ENCODE measurements around the gene LRRC8C.
"Not testable (repeated sequence)": the region's sequence is repeated elsewhere in the genome, so short reads cannot be mapped to it uniquely, and the experiment has no call there.

The LRRC8C gene

DNA sequence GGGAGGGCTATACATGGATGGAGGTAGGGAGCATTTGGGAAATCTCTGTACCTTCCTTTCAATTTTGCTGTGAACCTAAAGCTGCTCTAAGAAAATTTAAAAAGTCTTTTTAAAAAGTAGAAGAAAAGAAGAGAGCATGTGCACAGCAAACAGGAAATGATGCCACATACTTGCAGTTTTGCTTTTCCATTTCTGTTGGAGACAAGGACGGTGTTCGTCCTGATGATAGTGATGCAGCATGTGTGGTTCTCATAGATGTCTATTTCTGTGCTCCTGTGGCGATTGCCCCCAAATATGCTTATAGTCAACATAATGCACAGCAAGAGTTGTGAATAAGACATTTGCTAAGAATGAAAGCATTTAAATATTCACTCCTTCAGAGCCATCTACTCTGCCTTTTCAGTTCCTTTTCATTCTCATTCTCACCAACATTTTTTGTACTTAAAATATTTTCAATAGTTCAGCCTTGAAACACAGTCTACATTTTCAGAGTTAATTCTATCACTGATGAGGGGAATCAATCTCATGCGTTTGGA is 66.6 kb downstream of the LRRC8C start:
- Histone ChIP-seq H3K27ac (ENCODE audit: low read depth, low read length) (no peak overlapping the region), H3K36me3 (ENCODE audit: insufficient read depth, low read length) (no peaks in the 10 kb centered on the region), H3K27me3 (ENCODE audit: control insufficient read depth in 1 of 2, insufficient read depth in 2 of 2, low read length in 2 of 2) (no peaks in the 10 kb centered on the region), H3K9ac (ENCODE audit: low read length) (no peak overlapping the region), H3K4me3 (ENCODE audit: low read depth in 1 of 2, low read length in 2 of 2) (no peak overlapping the region), H3K9me3 (ENCODE audit: low read length) (no peaks in the 10 kb centered on the region), H3K4me1 (ENCODE audit: insufficient read depth, low read length) (peaks cover 16% of the 10 kb centered on the region)

DNA sequence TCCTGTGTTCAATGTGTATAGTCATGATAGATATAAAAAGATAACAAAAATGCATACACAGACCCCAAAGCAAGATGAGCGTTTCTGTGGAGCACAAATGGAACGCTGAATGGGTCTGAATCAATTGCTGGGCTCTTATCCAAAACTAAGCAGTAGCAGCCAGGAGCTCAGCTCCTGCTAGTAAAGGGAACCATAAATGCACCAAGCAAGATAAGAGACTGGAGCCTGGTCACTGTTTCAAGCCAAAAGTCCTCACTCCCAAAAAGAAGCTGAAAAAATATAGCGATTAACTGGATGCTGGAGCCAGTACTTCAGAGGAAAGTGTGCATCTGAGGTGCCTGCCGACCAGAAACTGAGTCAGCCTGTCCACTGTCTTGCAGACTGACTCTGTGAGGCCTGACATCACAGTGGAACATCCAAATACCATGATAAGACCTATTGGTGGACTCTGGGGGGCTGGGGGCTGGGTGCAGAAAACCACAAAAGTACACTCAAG is 68.9 kb downstream of the LRRC8C start:
- H3K36me3 ChIP-seq (ENCODE audit: insufficient read depth, low read length) = no peaks in the 10 kb centered on the region
- no peaks in the 10 kb centered on the region for H3K9me3 ChIP-seq (ENCODE audit: low read length)
- H3K4me1 ChIP-seq (ENCODE audit: insufficient read depth, low read length) = peaks cover 16% of the 10 kb centered on the region
- H3K27ac ChIP-seq (ENCODE audit: low read depth, low read length) = no peak overlapping the region
- H3K9ac ChIP-seq (ENCODE audit: low read length) = no peak overlapping the region
- no peaks in the 10 kb centered on the region for H3K27me3 ChIP-seq (ENCODE audit: control insufficient read depth in 1 of 2, insufficient read depth in 2 of 2, low read length in 2 of 2)
- no peak overlapping the region for H3K4me3 ChIP-seq (ENCODE audit: low read depth in 1 of 2, low read length in 2 of 2)

DNA sequence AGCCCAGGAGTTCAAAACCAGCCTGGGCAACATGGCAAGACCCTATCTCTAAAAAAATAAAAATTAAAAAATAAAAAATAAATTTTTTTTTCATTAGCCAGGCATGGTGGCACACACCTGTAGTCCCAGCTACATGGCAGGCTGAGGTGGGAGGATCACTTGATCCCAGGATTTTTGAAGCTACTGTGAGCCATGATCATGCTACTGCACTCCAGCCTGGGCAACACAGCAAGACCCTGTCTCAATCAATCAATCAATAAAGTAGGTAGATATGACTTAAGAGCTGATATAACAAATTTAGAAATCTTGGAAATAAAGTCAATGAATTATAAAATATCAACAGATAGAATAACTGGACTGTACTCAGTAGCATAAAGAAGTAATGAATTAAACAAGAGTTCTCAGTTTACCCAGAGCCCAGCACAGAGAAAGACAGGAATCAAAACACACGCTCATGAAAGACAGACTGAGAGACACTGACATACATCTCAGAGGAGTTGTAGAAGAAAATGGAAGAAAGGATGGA is 69.7 kb downstream of the LRRC8C start:
- no peaks in the 10 kb centered on the region for H3K36me3 ChIP-seq (ENCODE audit: insufficient read depth, low read length)
- H3K4me1 ChIP-seq (ENCODE audit: insufficient read depth, low read length) = peaks cover 12% of the 10 kb centered on the region
- no peak overlapping the region for H3K27ac ChIP-seq (ENCODE audit: low read depth, low read length)
- no peak overlapping the region for H3K4me3 ChIP-seq (ENCODE audit: low read depth in 1 of 2, low read length in 2 of 2)
- H3K9me3 ChIP-seq (ENCODE audit: low read length) = no peaks in the 10 kb centered on the region
- H3K9ac ChIP-seq (ENCODE audit: low read length) = no peak overlapping the region
- H3K27me3 ChIP-seq (ENCODE audit: control insufficient read depth in 1 of 2, insufficient read depth in 2 of 2, low read length in 2 of 2) = no peaks in the 10 kb centered on the region

DNA sequence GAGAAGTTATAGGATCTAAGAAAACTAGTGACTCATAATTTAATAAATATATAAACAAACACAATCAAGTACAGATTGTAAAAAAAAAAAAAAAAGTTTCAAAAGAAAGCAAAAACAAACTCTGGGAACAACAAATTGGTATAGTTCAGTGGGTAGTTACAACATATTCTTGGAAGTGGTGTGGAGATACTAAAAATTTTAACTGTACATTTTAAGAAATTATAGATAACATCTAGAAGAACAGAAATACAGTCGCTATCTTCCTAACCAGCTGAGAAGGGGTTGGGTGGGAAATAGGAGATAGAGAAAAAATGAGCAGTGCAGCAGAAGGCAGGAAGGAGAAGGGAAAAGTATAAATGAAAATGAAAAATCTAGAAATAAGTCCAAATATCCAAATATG is 70.5 kb downstream of the LRRC8C start:
- Histone ChIP-seq H3K4me3 (ENCODE audit: low read depth in 1 of 2, low read length in 2 of 2) (no peak overlapping the region), H3K27me3 (ENCODE audit: control insufficient read depth in 1 of 2, insufficient read depth in 2 of 2, low read length in 2 of 2) (no peaks in the 10 kb centered on the region), H3K9ac (ENCODE audit: low read length) (no peak overlapping the region), H3K36me3 (ENCODE audit: insufficient read depth, low read length) (no peaks in the 10 kb centered on the region), H3K27ac (ENCODE audit: low read depth, low read length) (no peak overlapping the region), H3K4me1 (ENCODE audit: insufficient read depth, low read length) (peaks cover 4% of the 10 kb centered on the region), H3K9me3 (ENCODE audit: low read length) (no peaks in the 10 kb centered on the region)

DNA sequence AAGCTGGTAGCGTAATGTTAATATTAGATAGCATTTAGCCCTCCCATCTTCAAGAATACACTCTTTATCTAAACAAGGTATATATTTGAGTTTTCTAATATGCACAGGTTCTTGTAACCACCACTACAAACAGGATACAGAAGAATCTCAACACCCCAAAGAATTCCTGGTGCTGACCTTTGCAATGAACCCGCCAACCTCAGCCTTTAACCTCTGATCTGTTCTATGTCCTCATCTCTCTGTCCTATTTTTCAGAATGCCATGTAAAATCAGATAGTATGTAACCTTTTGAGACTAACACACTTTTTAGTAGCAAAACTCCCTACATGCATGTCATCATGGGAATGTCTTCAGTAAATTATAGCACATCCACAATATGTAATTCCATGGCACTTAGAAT is 71.1 kb downstream of the LRRC8C start:
- Histone ChIP-seq H3K9me3 (ENCODE audit: low read length) (no peaks in the 10 kb centered on the region), H3K27me3 (ENCODE audit: control insufficient read depth in 1 of 2, insufficient read depth in 2 of 2, low read length in 2 of 2) (no peaks in the 10 kb centered on the region), H3K4me1 (ENCODE audit: insufficient read depth, low read length) (no peaks in the 10 kb centered on the region), H3K27ac (ENCODE audit: low read depth, low read length) (no peak overlapping the region), H3K9ac (ENCODE audit: low read length) (no peak overlapping the region), H3K36me3 (ENCODE audit: insufficient read depth, low read length) (no peaks in the 10 kb centered on the region), H3K4me3 (ENCODE audit: low read depth in 1 of 2, low read length in 2 of 2) (no peak overlapping the region)

DNA sequence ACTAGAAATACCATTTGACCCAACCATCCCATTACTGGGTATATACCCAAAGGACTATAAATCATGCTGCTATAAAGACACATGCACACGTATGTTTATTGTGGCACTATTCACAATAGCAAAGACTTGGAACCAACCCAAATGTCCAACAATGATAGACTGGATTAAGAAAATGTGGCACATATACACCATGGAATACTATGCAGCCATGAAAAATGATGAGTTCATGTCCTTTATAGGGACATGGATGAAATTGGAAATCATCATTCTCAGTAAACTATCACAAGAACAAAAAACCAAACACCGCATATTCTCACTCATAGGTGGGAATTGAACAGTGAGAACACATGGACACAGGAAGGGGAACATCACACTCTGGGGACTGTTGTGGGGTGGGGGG is 72.0 kb downstream of the LRRC8C start:
- H3K36me3 ChIP-seq (ENCODE audit: insufficient read depth, low read length); H3K9ac ChIP-seq (ENCODE audit: low read length); H3K4me1 ChIP-seq (ENCODE audit: insufficient read depth, low read length); H3K4me3 ChIP-seq (ENCODE audit: low read depth in 1 of 2, low read length in 2 of 2); H3K27me3 ChIP-seq (ENCODE audit: control insufficient read depth in 1 of 2, insufficient read depth in 2 of 2, low read length in 2 of 2); H3K27ac ChIP-seq (ENCODE audit: low read depth, low read length); H3K9me3 ChIP-seq (ENCODE audit: low read length): not testable (repeated sequence)

DNA sequence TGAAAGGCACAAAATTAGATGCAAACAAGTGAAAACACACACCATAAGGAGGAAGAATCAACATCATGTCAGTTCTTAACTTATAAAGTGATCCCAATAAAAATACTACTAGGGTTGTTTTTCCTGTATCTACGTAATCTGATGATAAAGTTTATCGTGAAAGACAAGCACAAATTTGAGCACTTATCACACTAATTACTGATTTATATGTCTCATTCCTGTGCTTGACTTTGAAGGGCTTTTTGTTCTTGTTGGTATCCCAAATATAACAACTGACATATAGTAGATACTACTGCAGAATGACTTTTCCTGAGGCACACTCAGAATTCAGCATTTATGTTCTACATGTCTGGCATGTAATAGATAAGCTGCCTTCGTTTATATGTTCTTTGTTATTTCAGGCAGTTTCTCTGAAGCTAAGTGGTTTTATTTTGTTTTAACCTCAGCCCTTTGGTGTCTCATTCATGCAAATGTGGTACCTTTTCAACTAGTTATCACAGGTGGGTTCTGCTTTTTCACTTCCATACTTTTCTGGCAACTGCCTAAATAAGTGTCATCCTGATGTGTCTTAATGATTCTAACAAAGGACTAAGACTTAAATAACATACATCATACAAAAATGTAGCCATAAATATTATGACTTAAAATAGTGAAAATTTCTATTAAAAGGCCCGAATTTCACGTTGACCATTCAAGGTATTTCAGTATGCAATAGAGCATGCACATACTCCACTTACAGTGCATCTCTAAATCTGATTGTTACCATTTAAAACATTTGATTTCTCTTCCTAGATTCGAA is 73.2 kb downstream of the LRRC8C start:
- no peaks in the 10 kb centered on the region for H3K4me1 ChIP-seq (ENCODE audit: insufficient read depth, low read length)

DNA sequence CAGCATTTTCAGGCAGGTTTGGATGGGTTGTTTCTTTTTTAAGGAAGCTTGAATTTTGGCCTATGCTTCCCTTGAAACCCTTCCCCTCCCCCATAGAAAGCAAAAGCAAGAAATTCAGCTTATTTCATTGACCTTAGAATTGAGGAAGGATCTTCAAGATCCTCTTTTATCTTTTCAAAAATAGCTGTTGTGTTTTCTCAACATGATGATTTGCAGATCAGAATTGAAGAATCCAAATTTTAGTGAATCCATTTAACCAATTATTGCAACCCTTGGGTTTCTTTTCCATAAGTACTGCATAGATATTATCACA is 73.7 kb downstream of the LRRC8C start:
- Histone ChIP-seq H3K27me3 (ENCODE audit: control insufficient read depth in 1 of 2, insufficient read depth in 2 of 2, low read length in 2 of 2) (no peaks in the 10 kb centered on the region), H3K36me3 (ENCODE audit: insufficient read depth, low read length) (no peaks in the 10 kb centered on the region), H3K9ac (ENCODE audit: low read length) (no peak overlapping the region), H3K27ac (ENCODE audit: low read depth, low read length) (no peak overlapping the region), H3K9me3 (ENCODE audit: low read length) (no peaks in the 10 kb centered on the region), H3K4me3 (ENCODE audit: low read depth in 1 of 2, low read length in 2 of 2) (no peak overlapping the region), H3K4me1 (ENCODE audit: insufficient read depth, low read length) (no peaks in the 10 kb centered on the region)

More for the DNA sequence above, 73.2 kb downstream of the LRRC8C start:
- Histone ChIP-seq H3K27me3 (ENCODE audit: control insufficient read depth in 1 of 2, insufficient read depth in 2 of 2, low read length in 2 of 2) (no peaks in the 10 kb centered on the region), H3K9me3 (ENCODE audit: low read length) (no peaks in the 10 kb centered on the region), H3K4me3 (ENCODE audit: low read depth in 1 of 2, low read length in 2 of 2) (no peak overlapping the region), H3K27ac (ENCODE audit: low read depth, low read length) (no peak overlapping the region), H3K9ac (ENCODE audit: low read length) (no peak overlapping the region), H3K36me3 (ENCODE audit: insufficient read depth, low read length) (no peaks in the 10 kb centered on the region)

DNA sequence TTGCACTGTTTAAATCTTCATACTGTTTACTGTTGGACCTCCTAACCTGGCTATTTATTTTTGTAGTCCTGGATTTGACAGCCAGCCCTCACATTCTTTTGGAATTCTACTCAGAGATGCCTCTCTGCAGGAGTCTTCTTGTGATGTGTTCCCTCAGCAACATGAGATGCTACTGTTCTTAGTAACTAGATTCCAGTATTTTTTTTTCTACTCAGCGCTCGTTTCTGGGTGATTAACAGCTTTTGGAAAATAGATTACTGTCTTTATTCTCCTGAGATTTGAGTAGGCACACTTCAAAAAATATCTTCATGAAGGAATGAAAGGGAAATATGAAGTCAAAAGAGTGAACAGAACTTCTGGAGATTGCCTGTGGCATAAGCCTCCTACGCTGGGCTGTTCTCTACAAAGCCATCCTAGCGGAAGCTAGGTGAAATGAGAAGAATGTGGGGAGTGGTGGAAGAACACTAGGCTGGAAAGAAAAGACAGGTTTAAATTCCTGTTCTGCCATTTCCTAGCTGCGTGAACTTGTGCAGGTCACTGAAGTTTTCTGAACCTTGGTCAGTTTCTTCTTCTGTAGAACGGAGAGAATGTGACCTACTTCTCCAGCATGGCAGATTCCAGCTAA is 75.9 kb downstream of the LRRC8C start:
- H3K36me3 ChIP-seq (ENCODE audit: insufficient read depth, low read length) = no peaks in the 10 kb centered on the region
- no peaks in the 10 kb centered on the region for H3K9me3 ChIP-seq (ENCODE audit: low read length)
- no peak overlapping the region for H3K27ac ChIP-seq (ENCODE audit: low read depth, low read length)
- no peak overlapping the region for H3K9ac ChIP-seq (ENCODE audit: low read length)
- H3K4me3 ChIP-seq (ENCODE audit: low read depth in 1 of 2, low read length in 2 of 2) = no peak overlapping the region
- H3K27me3 ChIP-seq (ENCODE audit: control insufficient read depth in 1 of 2, insufficient read depth in 2 of 2, low read length in 2 of 2) = no peaks in the 10 kb centered on the region
- no peaks in the 10 kb centered on the region for H3K4me1 ChIP-seq (ENCODE audit: insufficient read depth, low read length)

DNA sequence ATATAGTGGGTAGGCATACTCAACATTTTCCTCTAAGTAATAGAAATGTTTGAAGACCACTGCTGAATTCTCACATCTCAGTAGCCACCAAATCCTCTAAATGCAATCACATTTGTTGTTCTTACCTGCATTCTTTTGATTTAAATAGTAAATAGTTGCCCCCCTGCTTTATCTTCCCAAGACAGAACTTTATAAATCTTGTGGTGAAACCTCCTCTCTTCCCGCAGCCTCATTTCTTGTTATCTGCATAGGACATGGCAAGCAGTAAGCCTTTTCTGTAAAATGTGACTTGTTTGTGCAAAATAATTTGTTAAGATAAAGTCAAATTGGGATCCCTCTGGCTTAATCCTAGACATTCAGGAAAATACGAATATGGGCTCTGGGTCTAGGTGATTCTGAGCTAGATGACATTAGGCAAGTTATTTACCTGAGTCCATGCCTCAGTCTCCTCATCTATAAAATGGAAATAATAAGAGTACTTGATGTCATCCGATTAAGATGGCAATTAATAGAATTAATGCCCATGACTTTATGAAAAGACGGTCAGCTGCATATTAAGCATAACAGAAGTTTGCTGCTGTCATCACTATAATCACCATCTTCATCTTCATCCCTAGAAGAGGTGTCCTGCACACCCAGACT is 77.7 kb downstream of the LRRC8C start:
- Histone ChIP-seq H3K27ac (ENCODE audit: low read depth, low read length) (no peak overlapping the region), H3K27me3 (ENCODE audit: control insufficient read depth in 1 of 2, insufficient read depth in 2 of 2, low read length in 2 of 2) (no peaks in the 10 kb centered on the region), H3K9ac (ENCODE audit: low read length) (no peak overlapping the region), H3K4me1 (ENCODE audit: insufficient read depth, low read length) (no peaks in the 10 kb centered on the region), H3K36me3 (ENCODE audit: insufficient read depth, low read length) (no peaks in the 10 kb centered on the region), H3K9me3 (ENCODE audit: low read length) (no peaks in the 10 kb centered on the region), H3K4me3 (ENCODE audit: low read depth in 1 of 2, low read length in 2 of 2) (no peak overlapping the region)

DNA sequence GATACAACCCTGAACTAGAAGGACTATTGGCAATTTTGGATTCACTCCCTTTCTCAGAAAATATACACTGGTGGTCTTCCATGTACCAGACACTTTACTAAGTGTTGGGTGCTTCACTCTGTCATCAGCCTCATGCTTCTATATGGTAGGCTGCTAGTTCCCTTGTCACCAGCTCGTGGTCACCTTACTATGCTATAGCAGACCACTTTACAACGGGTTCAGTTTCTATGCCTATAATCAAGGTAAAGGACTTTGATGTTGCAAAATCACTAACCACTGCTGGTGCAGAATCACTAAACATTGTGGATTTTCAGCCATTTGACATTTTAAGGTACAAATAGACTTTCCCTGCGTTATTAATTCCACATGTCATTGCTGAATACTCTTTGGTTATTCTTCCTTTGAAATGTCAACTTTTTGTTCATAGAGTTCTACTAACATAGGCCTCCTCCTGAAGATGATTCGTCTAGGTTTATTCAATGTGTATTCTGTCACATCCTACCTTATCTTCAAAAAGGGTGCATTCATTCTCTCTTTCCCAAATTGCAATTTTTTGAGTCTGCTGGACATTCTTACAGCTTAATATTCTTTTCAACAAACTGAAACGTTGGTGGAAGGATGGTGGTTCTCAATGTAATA is 78.3 kb downstream of the LRRC8C start:
- Histone ChIP-seq H3K27ac (ENCODE audit: low read depth, low read length) (no peak overlapping the region), H3K4me3 (ENCODE audit: low read depth in 1 of 2, low read length in 2 of 2) (no peak overlapping the region), H3K4me1 (ENCODE audit: insufficient read depth, low read length) (no peaks in the 10 kb centered on the region), H3K36me3 (ENCODE audit: insufficient read depth, low read length) (no peaks in the 10 kb centered on the region), H3K27me3 (ENCODE audit: control insufficient read depth in 1 of 2, insufficient read depth in 2 of 2, low read length in 2 of 2) (no peaks in the 10 kb centered on the region), H3K9me3 (ENCODE audit: low read length) (no peaks in the 10 kb centered on the region), H3K9ac (ENCODE audit: low read length) (no peak overlapping the region)
